Measurements from ENCODE around the gene ANP32B.

The ANP32B gene

DNA sequence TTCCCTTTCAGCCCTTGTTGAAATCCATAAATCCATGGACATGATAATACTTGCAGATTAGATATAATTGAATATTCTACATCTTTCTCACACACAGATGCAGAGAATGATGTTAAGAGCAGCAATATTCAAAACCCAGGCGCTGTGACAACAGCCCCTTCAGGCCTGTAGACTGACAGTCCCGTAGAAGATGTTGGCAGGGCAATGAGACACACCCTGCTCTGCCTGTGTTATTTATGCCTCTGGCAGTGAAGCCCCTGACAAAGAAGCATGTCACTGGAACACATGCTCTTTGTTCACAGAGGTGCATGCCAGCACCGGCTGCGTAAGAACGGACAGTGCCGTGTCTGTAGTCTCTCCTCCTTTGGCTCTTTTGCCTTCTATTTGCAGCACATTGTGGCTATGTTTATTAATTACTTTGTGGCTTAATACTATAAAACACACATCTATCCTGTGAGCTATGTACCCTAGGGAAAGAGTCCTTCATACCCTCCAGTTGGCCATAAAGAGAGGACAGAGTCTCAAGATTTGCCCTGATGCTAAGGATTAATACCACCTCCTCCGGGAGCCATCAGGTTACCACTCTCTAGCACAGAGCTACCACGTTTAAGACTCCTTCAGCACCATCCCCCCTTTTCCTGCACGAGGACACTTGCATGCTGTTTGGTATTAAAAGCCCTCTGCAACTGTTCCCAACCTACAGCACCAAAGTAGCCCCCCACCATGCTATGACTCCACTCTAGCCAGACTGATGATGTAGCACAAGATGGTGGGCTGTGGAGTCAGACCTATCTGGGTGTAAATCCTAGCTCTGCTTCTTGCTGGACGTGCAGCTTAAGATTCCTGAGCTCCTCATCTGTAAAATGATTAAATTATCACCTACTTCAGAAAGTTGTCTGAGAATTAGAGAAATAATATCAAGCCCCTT, 2.0 kb upstream of the ANP32B start:
- Histone ChIP-seq H4K20me1 (ENCODE audit: insufficient read depth, low read length) (no peaks in the 10 kb centered on the region), H3K9me2 (ENCODE audit: low read depth, low read length) (no peaks in the 10 kb centered on the region), H3K27ac (ENCODE audit: low read depth, low read length, poor library complexity, severe bottlenecking) (no peak overlapping the region), H3K36me3 (ENCODE audit: insufficient read depth, low read length) (peaks cover 4% of the 10 kb centered on the region; the same call in 1 of the 2 replicates), H2AFZ (ENCODE audit: low read length) (no peak overlapping the region), H3K9me3 (ENCODE audit: low read length) (no peaks in the 10 kb centered on the region), H3K27me3 (ENCODE audit: insufficient read depth, low read length) (no peaks in the 10 kb centered on the region), H3K4me2 (ENCODE audit: low read length) (peak overlapping the region; percentile 93; the same call in 1 of the 2 replicates), H3F3A (ENCODE audit: insufficient read depth, low read length) (no peaks in the 10 kb centered on the region), H3K79me2 (ENCODE audit: insufficient read depth, low read length) (peaks cover 15% of the 10 kb centered on the region), H3K9ac (ENCODE audit: low read length) (no peak overlapping the region), H3K4me1 (ENCODE audit: insufficient read depth, low read length, severe bottlenecking) (peaks cover 32% of the 10 kb centered on the region), H3K4me3 (ENCODE audit: low read depth, low read length, poor library complexity, severe bottlenecking) (no peak overlapping the region)
- TF ChIP-seq EZH2 (IDR thresholded peaks at IDR 0.05; ENCODE audit: borderline replicate concordance, low read length) = no peak
- TF ChIP-seq, protein P1, sequence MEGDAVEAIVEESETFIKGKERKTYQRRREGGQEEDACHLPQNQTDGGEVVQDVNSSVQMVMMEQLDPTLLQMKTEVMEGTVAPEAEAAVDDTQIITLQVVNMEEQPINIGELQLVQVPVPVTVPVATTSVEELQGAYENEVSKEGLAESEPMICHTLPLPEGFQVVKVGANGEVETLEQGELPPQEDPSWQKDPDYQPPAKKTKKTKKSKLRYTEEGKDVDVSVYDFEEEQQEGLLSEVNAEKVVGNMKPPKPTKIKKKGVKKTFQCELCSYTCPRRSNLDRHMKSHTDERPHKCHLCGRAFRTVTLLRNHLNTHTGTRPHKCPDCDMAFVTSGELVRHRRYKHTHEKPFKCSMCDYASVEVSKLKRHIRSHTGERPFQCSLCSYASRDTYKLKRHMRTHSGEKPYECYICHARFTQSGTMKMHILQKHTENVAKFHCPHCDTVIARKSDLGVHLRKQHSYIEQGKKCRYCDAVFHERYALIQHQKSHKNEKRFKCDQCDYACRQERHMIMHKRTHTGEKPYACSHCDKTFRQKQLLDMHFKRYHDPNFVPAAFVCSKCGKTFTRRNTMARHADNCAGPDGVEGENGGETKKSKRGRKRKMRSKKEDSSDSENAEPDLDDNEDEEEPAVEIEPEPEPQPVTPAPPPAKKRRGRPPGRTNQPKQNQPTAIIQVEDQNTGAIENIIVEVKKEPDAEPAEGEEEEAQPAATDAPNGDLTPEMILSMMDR (IDR thresholded peaks at IDR 0.05; ENCODE audit: low read length) = no peak

DNA sequence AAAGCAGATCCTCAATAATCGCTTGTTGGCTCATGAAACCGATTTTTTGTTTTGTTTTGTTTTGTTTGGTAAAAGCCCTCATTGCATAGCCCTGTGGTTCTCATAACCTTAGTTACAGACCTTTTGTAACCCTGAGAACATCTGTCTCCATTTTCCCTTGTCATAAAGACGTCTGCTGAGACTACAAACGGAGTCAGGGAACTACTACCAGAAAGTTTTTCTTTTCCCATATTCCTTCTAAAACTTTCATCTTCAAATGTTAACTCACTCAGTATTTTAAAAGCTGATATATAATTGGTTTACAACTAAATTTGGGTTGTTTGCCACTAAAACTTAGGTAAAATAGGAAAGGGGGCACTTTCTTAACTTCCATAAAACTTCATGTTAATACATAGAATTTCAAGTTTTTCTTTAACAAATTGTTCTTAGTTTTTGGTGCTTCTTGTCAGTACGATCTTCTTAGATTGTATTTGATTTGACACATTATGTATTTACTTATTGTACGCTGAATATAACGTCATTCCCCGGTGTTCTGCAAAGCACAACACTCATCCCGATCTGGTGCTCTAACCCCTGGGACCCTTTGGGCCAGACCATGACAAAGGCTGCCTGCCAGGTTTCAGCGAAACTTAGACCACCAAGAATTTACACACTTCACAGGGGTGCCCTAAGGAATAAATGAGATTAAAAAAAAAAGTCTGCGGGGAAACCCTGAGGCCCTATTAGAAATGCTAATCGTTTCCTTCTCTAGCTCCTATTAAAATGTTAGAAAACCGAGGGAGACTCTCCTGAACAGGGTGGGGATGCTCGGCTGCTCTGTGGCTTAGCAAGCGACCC, 1.1 kb upstream of the ANP32B start:
- Histone ChIP-seq H3K4me2 (ENCODE audit: low read length) (peak overlapping the region; percentile 93), H3K9ac (ENCODE audit: low read length) (peak overlapping the region; percentile 97), H3K36me3 (ENCODE audit: insufficient read depth, low read length) (peaks cover 4% of the 10 kb centered on the region; the same call in 1 of the 2 replicates), H3K27me3 (ENCODE audit: insufficient read depth, low read length) (no peaks in the 10 kb centered on the region), H4K20me1 (ENCODE audit: insufficient read depth, low read length) (no peaks in the 10 kb centered on the region), H3K9me2 (ENCODE audit: low read depth, low read length) (no peaks in the 10 kb centered on the region), H3K79me2 (ENCODE audit: insufficient read depth, low read length) (peaks cover 24% of the 10 kb centered on the region), H3F3A (ENCODE audit: insufficient read depth, low read length) (no peaks in the 10 kb centered on the region), H3K4me1 (ENCODE audit: insufficient read depth, low read length, severe bottlenecking) (peaks cover 41% of the 10 kb centered on the region), H2AFZ (ENCODE audit: low read length) (no peak overlapping the region), H3K9me3 (ENCODE audit: low read length) (no peaks in the 10 kb centered on the region), H3K4me3 (ENCODE audit: low read depth, low read length, poor library complexity, severe bottlenecking) (peak overlapping the region; percentile 94), H3K27ac (ENCODE audit: low read depth, low read length, poor library complexity, severe bottlenecking) (no peak overlapping the region)
- TF ChIP-seq, protein P1 (IDR thresholded peaks at IDR 0.05; ENCODE audit: low read length) = no peak
- no peak for TF ChIP-seq EZH2 (IDR thresholded peaks at IDR 0.05; ENCODE audit: borderline replicate concordance, low read length)

DNA sequence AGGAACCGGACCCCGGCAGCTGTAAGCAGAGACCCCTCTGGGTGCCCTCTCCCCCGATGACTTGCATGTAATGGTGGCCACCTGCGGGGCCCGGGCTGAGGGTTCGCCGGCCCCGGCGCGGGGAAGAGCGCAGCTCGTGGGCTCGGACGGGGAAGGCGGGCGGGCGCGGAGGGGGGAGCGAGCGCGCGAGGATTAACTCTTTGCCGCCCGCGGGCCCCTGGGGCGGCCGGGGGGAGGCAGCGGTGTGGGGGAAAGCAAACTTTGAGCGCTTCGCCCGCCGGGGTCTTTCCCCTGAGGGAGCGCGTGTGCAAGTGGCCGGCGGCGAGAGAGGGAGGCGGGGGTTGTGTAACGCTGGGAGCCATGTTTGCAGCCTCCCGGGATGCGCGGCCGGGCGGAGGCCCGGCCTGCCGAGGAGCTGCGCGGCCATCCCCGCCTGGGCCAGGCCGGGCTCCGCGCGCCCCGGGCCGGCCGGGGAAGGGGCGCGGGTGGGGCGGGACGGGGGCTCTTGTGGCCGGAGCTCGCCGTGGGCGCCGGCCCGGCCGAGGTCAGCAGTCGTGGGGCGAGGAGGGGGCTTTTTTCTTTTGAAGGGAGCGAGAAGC, 547 bp downstream of the ANP32B start:
- TF ChIP-seq, protein P1 (IDR thresholded peaks at IDR 0.05; ENCODE audit: low read length) = no peak
- no peak for TF ChIP-seq EZH2 (IDR thresholded peaks at IDR 0.05; ENCODE audit: borderline replicate concordance, low read length)
- H3K36me3 ChIP-seq (ENCODE audit: insufficient read depth, low read length) = peaks cover 4% of the 10 kb centered on the region; the same call in 1 of the 2 replicates
- no peaks in the 10 kb centered on the region for H3F3A ChIP-seq (ENCODE audit: insufficient read depth, low read length)
- H3K4me2 ChIP-seq (ENCODE audit: low read length) = peak overlapping the region; percentile 99
- peak overlapping the region; percentile 91 for H3K27ac ChIP-seq (ENCODE audit: low read depth, low read length, poor library complexity, severe bottlenecking)
- H4K20me1 ChIP-seq (ENCODE audit: insufficient read depth, low read length) = no peaks in the 10 kb centered on the region
- H3K9me2 ChIP-seq (ENCODE audit: low read depth, low read length) = no peaks in the 10 kb centered on the region
- peaks cover 40% of the 10 kb centered on the region for H3K79me2 ChIP-seq (ENCODE audit: insufficient read depth, low read length)
- no peak overlapping the region for H2AFZ ChIP-seq (ENCODE audit: low read length)
- H3K4me3 ChIP-seq (ENCODE audit: low read depth, low read length, poor library complexity, severe bottlenecking) = peak overlapping the region; percentile 94
- no peaks in the 10 kb centered on the region for H3K27me3 ChIP-seq (ENCODE audit: insufficient read depth, low read length)
- H3K9me3 ChIP-seq (ENCODE audit: low read length) = no peaks in the 10 kb centered on the region
- H3K4me1 ChIP-seq (ENCODE audit: insufficient read depth, low read length, severe bottlenecking) = peaks cover 56% of the 10 kb centered on the region
- H3K9ac ChIP-seq (ENCODE audit: low read length) = peak overlapping the region; percentile 100

Measured in OCI-LY1 (cell line).